ELF-1 (cell line): ENCODE measurements around the gene GALNT5.
A peak's percentile ranks its signal among the peaks of the same experiment; 100 is the strongest.
"Not testable (repeated sequence)": the region's sequence is repeated elsewhere in the genome, so short reads cannot be mapped to it uniquely, and the experiment has no call there.

Experiments used
- DNase-seq: peaks from one replicate; pipeline ENCODE4 v3.0.0-alpha.2; 2016; ENCODE audit warnings: low read depth, low spot score

GALNT5 gene

GRCh38 chr2:157257312-157258252 is at the start of gene GALNT5:
GALNT5 (plus strand) TSS chr2:157257705; CDS start chr2:157258083, 378 bp downstream.
- DNase-seq: peak; percentile 60

DNA sequence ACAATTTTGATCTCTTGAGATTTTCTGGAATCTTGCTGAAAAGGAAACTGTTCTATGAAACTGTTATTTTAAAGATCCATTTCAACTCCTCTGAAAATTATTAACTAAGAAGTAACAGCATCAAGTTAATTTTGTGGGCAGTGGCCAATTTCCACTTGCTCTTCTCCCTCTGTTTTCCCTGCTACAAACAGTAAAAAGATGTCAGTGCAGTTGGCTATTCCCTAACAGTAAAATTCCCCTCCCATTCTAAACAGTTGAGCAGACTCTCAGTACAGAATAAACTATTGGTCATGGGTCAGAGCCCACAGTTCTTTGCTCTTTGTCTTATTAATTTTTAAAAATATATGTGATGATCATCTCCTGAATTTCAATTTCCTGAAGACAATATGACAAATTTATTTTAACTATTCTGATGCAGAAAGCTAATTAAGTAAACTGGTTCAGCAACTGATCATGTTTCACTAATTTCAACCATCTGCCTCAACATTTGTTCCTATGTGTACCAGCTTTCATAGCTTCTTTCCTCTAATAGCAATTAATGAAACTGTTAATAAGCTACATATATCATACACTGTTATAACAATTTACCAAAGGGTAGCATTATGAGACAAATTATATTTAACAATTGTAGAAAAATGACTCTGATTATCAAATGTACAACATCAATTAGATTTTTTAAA is 41.1 kb upstream of the GALNT5 start:
- DNase-seq: no peak

GRCh38 chr2:157217409-157217808 is 40.1 kb upstream of the GALNT5 start:
- no peak for DNase-seq

DNA sequence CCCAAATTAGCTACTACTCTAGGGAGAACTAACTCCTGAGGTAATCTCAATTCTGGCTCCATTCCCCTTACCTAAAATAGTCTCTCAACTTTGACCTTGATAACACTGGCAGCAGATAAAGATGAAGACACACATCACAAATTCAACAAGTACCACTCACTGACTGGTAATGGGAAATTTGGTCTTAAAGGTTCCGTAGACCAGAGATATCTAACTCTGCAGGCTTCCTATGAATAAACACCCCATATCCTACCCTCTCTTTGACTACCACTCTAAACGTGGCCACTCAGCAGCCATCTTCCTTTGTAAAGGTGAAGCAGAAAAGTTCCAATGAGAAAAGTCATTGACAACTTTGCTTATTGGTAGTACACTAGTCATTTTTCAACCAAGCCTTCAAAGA is 38.6 kb upstream of the GALNT5 start:
- DNase-seq: no peak

- DNase-seq: no peak
These were observed 37.0 kb upstream of the GALNT5 start for GRCh38 chr2:157220502-157220901.

- DNase-seq: no peak
These were observed 36.0 kb upstream of the GALNT5 start for GRCh38 chr2:157221394-157221988.

DNA sequence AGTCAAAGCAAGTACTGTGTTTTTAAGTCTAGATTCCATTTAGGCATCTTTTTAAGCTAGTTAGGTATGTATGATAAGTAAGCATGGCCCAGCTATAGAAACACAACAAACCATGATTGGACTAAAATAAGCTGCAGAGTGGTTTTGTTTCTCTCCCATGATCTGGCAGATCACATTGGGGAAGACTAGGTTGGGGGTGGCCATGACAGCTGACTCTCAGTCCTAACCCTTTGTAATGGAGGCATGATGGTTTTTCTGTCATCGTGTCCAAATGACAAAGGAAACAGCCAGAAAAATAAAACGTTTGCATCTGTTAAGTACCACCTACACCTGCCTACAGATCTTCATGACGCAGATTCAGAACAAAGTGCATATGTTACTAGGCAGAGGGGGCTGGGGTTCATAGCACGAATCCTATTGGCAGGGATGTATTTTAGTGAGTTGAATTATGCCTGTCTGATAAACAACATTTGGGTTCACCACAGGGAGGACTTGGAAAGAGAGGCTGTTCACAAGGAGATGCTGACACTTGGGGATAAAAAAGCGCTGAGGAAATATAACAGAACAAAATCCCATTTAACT is 33.8 kb upstream of the GALNT5 start:
- DNase-seq: no peak

- DNase-seq: not testable (repeated sequence)
These were observed 33.1 kb upstream of the GALNT5 start for GRCh38 chr2:157224448-157224847.

- DNase-seq: no peak
These were observed 29.9 kb upstream of the GALNT5 start for GRCh38 chr2:157227592-157227991.

- DNase-seq: no peak
These were observed 28.6 kb upstream of the GALNT5 start for GRCh38 chr2:157228946-157229345.

DNA sequence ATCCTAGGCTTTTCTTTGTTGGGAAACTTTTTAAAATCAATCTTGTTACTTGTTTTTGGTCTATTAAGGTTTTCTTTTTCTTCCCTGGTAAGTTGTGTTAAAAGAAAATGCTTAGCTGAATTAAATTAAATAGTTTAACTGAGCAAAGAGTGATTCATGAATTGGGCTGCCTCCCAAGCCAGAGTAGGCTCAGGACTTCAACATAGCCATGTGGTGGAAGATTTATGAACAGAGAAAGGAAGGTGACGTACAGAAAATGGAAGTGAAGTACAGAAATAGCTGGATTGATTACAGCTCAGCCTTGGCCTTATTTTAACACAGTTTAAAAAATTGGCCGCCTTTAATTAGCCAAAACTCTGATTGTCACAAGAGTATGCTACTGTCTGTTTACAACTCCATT is 27.9 kb upstream of the GALNT5 start:
- no peak for DNase-seq

DNA sequence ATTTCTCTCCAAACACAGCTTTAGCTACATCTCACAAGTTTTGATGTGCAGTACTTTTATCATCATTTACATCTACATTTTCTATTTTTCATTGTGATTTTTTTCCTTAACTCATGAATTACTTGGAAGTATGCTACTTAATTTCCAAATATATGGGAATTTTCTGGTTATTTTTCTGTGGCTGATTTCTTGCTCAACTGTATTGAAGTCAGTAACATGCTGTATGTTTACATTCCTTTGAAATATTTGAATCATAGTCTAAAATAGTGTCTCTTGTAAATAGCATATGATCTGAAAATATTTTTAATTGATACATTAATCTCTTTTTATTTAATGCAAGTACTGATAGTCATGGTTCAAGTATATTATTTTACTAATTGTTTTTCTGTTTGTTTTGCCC is 26.0 kb upstream of the GALNT5 start:
- no peak for DNase-seq

DNA sequence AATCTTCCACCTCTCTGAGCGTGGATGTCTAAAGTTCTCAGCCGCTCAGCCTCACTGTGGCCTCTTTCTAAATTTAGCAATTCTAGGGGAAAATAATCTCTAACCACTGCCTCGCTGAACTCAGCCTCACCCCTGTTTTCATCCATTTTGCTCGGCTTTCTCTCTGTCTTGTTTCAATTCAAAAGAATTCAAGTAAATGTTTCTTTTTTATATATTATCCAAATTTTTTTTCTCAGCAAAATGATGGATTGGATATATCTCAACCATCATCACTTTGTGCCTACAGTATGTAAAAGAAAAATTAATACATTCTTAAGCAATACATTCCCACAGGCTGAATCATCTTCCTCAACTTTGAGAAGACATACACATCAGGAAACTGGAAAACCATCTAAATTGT is 24.0 kb upstream of the GALNT5 start:
- DNase-seq: no peak

DNA sequence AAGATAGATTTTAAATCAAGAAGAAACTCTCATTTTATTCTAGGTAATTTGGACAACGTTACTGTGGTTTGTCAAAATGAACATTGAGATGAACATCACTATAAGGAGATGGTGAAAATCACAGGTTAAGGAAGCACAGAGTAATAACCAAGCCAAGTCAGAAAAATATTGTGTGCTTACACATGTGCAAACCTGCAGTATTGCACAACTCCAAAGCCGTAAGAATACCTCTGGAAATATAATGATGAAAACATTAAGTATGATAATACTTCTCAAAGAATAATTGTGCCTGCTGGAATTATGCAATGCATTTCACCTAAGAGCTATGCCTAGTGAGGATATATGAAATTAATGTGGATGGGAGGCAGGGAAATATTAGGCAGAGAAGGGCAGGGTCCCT is 21.1 kb upstream of the GALNT5 start:
- no peak for DNase-seq

DNA sequence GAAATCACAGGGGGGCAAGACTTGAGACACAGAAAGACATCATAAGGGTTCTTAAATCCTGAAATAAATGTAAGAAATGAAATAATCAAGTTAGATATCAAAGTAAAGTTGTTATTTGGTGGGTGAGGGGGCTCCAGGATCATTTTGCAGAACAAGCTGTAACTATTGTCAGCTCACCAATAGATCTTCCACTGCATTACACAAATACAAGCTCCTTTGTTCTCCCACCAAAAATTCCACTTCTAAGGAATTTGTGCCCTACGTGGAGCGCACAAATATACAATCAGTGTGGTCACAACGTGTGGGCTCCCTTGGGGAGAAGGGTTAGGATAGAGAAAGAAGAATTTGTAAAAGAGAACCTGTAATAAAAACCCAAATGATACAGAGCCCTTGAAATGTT is 19.2 kb upstream of the GALNT5 start:
- DNase-seq: no peak

- no peak for DNase-seq
These were observed 12.8 kb upstream of the GALNT5 start for GRCh38 chr2:157244691-157245090.

DNA sequence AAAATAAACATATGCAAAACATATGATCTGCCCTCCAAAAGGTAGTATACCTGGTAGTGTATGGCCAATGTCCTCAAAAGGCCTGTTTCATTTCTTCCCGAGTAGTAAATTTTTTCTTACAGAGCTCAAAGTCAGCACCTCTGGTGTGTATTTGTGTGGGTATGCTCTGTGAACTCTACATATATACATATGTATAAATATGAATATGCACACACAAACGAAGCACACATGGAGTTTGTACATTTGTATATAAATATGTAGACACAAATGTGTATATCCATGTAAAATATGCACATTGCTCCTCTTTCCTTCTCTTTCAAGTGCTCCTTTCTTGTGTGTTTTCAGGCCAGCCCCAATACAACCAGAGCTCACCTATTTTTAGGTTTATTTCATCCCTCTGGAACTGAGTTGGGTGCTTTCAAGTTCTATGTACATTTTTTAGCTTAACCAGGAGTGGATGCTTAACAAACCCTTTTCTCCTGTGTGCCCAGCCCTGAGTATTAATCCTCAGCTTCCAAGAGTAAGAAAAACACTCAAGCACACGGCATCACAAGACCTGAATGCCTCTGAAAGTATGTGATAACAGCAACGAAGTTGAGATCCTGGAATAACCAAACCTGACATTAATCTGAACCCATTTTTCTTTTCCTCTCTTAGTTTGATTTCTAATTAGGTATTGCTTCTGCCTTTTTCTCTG is 12.2 kb upstream of the GALNT5 start:
- no peak for DNase-seq

DNA sequence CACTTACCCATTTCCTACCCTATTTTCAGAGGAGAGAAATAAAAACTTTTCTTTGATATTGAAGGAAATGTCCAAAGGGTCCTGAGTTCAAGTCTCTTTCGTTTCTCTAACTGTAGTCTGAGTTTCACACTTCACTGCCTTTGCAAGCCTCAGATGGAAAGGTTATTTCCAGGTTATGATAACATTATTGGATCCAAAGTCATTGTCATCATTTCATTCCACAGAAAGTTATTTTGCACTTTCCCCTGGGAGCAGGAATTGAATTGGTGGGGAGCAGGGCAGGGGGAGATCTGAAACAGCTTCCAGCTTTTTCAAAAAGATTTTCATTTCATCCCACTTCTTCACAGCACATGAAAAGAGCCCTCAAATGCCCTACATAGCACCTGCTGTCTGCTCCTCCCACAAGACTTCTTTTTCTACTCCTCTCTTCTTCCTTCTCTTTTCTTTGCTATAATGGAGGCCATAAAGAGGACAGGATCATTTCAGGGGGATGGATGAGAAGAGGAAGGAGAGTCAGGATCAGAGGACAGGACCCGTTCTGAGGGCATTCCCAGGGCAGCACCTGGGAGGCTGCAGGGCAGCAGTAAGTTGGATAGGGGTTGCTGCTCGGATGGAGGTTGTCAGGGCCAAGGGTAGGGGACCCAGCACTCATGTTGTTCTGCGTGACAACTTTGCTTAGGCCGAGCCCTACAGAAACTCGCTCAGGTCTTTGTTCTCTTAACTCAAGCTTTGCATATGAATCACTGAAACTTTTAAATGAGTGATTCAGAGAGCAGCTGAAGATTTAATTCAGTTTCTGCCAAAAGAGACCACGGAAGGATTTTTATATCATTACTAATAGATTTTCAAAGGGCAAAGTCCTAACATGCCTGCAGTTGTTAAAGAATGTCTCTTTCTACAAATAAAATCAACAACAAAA is 11.4 kb upstream of the GALNT5 start:
- DNase-seq: peak; percentile 24

GRCh38 chr2:157246765-157247407 is 10.6 kb upstream of the GALNT5 start:
- DNase-seq: peak; percentile 31

- DNase-seq: no peak
These were observed 6.7 kb upstream of the GALNT5 start for GRCh38 chr2:157250836-157251235.
